Body of pancreas (tissue), 4 donors: ENCODE data around the gene SPOCK2.

Experiments used
- POLR2A ChIP-seq, 3 donors: fragments of 450-650 bp; IDR thresholded peaks; one replicate each; pipeline ENCODE4 v1.6.1; 2016; ENCODE audit warnings: antibody characterized with exemption in 3 of 3, mild to moderate bottlenecking in 2 of 3
- TF ChIP-seq, protein P1 (sequence below), 7 experiments: fragments of 450-650 bp in 4 of 7; fragments of 200-600 bp in 3 of 7; sonication (generic) in 3 of 7; IDR thresholded peaks; one replicate each; pipeline ENCODE4 v1.5.1; 2016 to 2019; ENCODE audit warnings: antibody characterized with exemption in 7 of 7

DNA sequence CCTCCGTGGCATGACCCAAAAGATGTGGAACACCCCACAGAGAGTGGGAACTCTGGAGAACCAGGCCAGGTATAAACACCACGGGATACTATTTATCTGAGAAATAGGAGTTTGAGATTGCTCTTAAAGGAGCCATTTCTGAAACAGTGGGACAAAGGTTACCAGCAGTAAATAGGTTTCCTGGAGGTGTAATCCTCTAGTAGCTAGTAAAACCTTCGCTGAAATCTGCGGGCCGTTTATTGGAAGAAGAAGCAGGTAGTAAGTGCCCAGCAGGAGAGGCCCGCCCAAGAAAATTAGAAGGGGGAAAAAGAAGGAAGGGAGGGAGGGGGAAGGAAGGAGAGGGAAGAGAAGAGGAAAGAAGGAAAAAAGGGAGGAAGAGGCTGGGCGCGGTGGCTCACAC is 72.5 kb downstream of the SPOCK2 start:
- TF ChIP-seq, protein P1, sequence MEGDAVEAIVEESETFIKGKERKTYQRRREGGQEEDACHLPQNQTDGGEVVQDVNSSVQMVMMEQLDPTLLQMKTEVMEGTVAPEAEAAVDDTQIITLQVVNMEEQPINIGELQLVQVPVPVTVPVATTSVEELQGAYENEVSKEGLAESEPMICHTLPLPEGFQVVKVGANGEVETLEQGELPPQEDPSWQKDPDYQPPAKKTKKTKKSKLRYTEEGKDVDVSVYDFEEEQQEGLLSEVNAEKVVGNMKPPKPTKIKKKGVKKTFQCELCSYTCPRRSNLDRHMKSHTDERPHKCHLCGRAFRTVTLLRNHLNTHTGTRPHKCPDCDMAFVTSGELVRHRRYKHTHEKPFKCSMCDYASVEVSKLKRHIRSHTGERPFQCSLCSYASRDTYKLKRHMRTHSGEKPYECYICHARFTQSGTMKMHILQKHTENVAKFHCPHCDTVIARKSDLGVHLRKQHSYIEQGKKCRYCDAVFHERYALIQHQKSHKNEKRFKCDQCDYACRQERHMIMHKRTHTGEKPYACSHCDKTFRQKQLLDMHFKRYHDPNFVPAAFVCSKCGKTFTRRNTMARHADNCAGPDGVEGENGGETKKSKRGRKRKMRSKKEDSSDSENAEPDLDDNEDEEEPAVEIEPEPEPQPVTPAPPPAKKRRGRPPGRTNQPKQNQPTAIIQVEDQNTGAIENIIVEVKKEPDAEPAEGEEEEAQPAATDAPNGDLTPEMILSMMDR (IDR thresholded peaks at IDR 0.05), result no peak
- no peak for TF ChIP-seq POLR2A (IDR thresholded peaks at IDR 0.05)
